HG03558 (cell line): ENCODE data around the gene RPS3A.
"Not testable (repeated sequence)": the region's sequence is repeated elsewhere in the genome, so short reads cannot be mapped to it uniquely, and the experiment has no call there.

Experiments used
- ATAC-seq: cut with Tn5 transposase; IDR thresholded peaks from one replicate; pipeline ENCODE4 v1.9.1; 2021; ENCODE audit warnings: moderate number of reproducible peaks; ENCODE audit not compliant: unreplicated experiment; ENCODE audit errors: extremely low read depth

RPS3A gene

DNA sequence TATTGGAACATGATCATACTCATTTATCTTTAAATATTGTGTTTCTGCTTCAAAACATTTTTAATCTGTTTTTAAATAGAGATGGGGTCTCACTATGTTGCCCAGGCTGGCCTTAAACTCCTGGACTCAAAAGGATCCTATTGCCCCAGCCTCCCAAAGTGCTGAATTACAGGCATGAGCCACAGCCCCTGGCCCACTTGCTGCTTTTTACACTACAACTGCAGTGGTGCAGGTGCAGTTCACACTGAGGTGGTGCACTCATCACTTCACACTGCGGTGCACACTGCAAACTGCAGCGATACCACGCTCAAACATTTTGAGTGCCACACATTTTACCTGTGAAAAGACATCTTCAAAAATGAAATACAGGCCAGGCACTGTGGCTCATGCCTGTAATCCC is 10.8 kb downstream of the RPS3A start:
- no peak for ATAC-seq

- no peak for ATAC-seq
Observed at GRCh38 chr4:151114338-151114737, 14.9 kb downstream of the RPS3A start.

DNA sequence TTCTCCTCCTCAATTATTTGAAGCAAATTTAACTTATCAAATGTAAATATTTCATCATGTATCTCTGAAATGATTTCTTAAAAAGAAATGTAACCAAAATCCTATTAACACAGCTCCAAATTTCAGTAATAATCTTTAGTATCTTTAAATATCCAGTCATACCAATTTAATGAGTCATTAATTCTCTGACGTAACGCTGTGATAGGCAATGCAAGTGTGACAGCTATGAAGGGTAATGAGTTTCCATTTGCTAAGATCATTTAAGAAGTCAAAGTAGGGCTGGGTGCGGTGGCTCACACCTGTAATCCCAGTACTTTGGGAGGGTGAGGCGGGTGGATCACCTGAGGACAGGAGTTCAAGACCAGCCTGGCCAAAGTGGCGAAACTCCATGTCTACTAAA is 15.6 kb downstream of the RPS3A start:
- ATAC-seq, result no peak

DNA sequence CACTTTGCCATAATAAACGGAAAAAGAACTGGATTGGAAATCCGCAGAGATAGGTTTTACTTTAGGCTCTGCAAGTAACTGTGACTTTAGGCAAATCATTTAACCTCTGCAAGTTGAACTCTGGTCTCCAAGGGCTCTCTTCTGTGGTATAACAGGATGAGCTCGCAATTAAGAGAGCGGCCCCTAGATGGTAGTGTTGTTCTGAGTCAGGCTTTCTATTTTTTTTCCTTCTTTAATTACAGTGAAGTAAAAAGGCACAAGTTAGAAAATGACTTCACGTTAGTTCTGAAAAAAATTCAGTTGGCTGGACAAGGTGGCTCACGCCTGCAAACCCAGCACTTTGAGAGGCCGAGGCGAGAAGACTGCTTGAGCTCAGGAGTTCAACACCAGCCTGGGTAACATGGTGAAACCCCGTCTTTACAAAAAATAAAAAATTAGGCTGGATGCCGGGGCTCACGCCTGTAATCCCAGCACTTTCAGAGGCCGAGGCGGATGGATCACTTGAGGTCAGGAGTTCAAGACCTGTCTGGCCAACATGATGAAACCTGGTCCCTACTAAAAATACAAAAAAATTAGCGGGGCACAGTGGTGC is 18.0 kb downstream of the RPS3A start:
- peak; percentile 79 for ATAC-seq

DNA sequence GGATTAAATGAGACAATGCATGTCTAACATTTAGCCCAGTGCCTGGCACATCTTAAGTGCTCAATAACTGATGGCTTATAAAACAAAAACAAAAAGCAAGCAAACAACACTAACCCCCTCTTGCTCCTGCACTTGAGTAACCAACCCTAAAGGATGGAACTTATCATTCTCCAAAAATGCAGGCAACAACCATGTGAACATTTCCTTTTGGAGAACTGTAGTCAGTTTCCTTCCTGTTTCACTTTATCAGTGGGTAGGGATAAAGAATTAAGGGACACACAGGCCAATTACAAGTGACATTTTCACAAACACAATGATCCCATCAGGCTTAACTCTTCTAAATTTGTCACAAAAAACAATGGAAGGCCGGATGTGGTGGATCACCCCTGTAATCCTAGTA is 30.4 kb downstream of the RPS3A start:
- ATAC-seq, result no peak

DNA sequence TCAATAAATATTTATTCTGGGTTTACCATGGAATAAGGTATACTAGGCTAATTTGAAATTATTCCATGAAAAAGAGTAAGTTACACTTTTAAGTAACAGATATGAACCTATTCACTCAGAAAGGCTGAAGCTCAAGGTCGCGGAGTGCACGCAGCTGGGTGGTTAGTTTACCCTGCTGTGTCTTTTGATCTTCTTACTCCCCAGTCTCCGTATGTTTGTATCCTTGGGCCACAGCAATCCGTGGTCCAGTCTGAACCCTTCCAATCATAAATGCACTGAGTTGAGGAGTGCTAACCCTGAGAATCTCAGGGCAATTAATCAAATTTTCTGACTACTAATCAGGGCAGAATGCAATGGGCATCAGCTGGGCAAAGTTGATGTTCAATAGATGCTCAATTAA is 33.9 kb downstream of the RPS3A start:
- ATAC-seq, result no peak

DNA sequence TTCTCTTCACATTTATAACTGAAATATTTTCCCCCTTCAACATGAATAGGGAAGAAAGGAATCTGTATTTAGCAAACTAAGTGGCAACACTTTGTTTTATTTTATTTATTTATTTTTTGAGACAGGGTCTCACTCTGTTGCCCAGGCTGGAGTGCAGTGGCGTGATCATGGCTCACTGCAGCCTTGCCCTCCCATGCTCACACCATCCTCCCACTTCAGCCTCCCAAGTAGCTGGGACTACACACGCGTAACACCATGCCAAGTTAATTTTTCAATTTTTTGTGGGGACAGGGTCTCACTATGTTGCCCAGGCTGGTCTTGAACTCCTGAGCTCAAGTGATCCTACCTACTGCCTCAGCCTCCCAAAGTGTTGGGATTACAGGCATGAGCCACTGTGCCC is 36.6 kb downstream of the RPS3A start:
- not testable (repeated sequence) for ATAC-seq

- ATAC-seq, result no peak
Observed at GRCh38 chr4:151139814-151140213, 40.4 kb downstream of the RPS3A start.

- no peak for ATAC-seq
Observed at GRCh38 chr4:151142758-151143157, 43.3 kb downstream of the RPS3A start.

DNA sequence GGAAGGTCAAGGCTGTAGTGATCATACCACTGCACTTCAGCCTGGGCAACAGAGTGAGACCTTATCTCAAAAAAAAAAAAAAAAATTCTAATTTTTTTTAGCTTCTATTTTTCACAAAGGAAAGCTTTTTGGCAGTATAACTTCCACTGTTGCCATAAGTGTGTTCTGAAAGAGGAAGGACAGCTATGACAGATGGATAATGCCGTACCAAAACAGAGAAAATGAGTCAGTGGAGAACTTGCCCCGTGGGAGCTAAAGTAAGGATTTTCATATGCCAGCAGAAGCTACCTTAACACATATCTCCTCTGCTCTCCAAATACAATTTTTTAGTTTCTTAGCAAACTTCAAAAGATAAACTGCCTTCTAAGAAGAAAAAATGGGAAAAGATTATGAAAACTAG is 43.7 kb downstream of the RPS3A start:
- ATAC-seq, result no peak

DNA sequence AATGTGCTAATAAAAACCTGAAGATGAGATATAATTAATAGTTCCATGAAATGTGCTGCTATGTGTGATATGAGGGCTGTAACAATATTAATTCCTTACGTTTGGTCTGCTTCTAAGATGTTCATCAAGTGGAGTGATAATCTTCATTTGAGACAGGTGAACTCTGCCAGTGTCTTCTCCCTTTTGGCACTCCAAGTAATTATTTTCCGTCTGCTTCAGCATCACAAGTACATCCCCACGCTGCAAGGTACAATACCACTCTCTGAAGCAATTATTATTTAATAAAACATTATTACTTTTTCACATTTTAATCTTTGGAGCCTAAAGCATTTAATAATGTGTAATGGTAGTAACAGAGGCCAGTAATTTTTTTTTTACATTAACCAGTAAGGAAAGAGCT is 44.4 kb downstream of the RPS3A start:
- ATAC-seq, result no peak

DNA sequence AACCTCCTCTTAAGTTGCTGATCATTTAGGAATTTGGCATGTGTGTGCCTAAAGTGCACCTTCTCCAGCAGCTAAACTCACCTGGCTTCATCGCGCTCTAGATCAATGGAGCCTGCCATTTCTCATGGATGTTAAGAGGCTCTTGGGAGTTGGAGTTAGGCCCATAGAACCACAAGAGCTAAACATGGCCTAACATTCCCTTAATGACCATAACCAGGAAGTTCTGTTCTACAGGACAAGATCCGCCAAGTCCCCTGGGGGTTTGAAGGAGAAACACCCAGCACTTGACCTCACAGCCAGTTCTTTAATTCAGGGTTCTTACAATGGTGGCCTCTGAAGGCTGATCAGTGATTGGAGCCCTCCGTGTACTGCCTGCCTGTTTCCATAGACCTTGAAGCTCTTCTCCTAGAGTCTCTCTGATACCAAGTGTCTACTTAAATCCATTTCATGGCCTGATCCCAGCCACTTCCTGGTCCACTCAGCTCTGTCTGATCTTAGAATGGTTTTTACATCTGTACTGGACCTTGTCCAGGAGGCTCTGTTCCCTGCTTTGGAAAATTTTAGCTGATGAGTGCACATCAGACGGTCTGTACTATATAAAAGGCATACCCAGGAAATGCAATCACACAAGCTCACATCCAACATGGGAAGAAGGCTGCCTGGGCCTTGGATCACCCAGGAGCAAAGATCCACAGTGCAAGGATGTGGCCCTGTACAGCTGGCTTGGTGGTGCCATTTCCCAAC is 45.1 kb downstream of the RPS3A start:
- ATAC-seq, result no peak

DNA sequence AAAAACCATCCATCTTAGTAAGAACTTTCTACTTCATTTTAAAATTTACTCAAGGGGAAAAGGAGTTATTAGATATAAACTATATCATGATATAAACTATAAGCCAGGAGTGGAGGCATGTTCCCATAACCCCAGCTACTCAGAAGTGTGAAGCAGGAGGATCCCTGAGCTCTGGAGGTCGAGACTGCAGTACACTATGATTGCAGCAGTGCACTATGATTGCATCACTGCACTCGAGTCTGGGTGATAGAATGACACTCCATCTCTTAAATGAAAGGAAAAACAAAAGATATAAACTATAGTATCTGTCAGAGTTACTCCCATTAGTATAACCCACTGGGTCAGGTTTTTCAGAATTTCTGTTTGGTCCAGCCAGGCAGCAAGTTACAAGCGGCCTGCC is 47.6 kb downstream of the RPS3A start:
- no peak for ATAC-seq

GRCh38 chr4:151148261-151148660 is 48.8 kb downstream of the RPS3A start:
- ATAC-seq, result no peak

DNA sequence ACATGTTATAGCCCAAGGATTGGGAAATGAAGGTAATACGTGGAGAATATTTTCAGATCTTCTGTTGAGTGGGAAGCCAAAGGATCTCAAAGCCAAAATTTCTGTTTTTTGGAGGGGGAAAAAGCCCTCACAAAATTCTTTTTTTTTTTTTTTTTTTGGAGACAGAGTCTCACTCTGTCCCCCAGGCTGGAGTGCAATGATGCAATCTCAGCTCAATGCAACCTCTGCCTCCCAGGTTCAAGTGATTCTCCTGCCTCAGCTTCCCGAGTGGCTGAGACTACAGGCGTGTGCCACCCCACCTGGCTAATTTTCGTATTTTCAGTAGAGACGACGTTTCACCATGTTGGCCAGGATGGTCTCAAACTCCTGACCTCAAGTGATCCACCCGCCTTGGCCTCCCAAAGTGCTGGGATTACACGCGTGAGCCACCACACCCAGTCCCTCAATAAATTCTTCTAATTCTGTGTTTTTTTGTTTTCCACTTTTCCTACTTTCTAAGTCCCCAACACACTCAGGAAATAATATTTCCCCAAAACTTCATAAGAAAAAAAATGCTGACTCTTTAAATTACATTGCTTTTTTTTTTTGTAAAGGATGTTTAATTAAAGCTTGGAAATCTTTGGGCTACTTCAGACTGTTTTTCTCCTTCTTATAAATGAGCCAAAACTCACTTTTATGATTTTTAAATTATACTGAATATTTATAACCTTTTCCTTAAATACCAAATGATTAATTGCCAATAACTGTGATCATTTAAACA is 51.6 kb downstream of the RPS3A start:
- no peak for ATAC-seq

DNA sequence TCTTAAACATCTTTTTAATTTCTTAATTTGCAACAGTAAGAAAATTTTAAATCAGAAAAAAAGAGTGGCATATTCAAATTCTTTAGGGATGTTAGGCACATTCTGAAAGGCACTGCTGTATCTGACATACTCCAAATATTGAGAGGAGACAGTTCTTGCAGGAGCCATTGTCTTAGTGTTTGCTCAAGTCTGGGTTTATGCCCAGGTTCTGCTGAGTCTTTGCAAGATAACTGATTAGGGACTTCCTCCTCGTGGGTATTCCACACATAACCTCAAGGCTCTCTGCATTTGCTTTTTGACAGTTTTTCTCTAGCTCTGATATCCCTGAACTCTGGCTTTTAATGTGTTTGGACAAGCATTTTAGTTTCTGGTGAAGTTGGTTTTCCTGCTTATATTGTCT is 52.6 kb downstream of the RPS3A start:
- no peak for ATAC-seq

GRCh38 chr4:151153585-151153984 is 54.2 kb downstream of the RPS3A start:
- ATAC-seq, result no peak
